ENCODE results near the gene SEMG2.

GRCh38 chr20:45268531-45268930 lies 47.4 kb downstream of the SEMG2 start:
- TF ChIP-seq EGR1 (IDR thresholded peaks at IDR 0.05; ENCODE audit: low read depth) (no peak), SIN3A (IDR thresholded peaks at IDR 0.05; ENCODE audit: low read depth) (no peak), POLR2AphosphoS5 (IDR thresholded peaks at IDR 0.05; ENCODE audit: low read depth, low read length) (no peak), FOSL1 (IDR thresholded peaks at IDR 0.05; ENCODE audit: low read depth) (no peak), POLR2A (IDR thresholded peaks at IDR 0.05; ENCODE audit: borderline replicate concordance, extremely low read depth, insufficient read depth, insufficient read length) (no peak)
- TF ChIP-seq, protein P1, sequence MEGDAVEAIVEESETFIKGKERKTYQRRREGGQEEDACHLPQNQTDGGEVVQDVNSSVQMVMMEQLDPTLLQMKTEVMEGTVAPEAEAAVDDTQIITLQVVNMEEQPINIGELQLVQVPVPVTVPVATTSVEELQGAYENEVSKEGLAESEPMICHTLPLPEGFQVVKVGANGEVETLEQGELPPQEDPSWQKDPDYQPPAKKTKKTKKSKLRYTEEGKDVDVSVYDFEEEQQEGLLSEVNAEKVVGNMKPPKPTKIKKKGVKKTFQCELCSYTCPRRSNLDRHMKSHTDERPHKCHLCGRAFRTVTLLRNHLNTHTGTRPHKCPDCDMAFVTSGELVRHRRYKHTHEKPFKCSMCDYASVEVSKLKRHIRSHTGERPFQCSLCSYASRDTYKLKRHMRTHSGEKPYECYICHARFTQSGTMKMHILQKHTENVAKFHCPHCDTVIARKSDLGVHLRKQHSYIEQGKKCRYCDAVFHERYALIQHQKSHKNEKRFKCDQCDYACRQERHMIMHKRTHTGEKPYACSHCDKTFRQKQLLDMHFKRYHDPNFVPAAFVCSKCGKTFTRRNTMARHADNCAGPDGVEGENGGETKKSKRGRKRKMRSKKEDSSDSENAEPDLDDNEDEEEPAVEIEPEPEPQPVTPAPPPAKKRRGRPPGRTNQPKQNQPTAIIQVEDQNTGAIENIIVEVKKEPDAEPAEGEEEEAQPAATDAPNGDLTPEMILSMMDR (IDR thresholded peaks at IDR 0.05 in 2 of 3, conservative IDR thresholded peaks at IDR 0.05 in 1 of 3; ENCODE audit: borderline replicate concordance in 1 of 3, insufficient read depth in 1 of 3, low read depth in 2 of 3, low read length in 2 of 3) = no peak
